GM18867 (cell line): ENCODE measurements around the gene FAM43B.

Source experiments
- ATAC-seq: cut with Tn5 transposase; IDR thresholded peaks from one replicate; pipeline ENCODE4 v1.9.1; 2021; ENCODE audit warnings: mild to moderate bottlenecking, moderate library complexity; ENCODE audit not compliant: unreplicated experiment

Gene FAM43B

GRCh38 chr1:20589331-20590278 is 37.2 kb downstream of the FAM43B start:
- no peak for ATAC-seq

- no peak for ATAC-seq
These were observed 38.0 kb downstream of the FAM43B start for GRCh38 chr1:20590306-20590777.

- no peak for ATAC-seq
These were observed 41.4 kb downstream of the FAM43B start for GRCh38 chr1:20593756-20594155.

GRCh38 chr1:20594746-20595145 is 42.4 kb downstream of the FAM43B start:
- no peak for ATAC-seq

- ATAC-seq = no peak
These were observed 43.7 kb downstream of the FAM43B start for GRCh38 chr1:20596106-20596505.

GRCh38 chr1:20597650-20598049 is 45.3 kb downstream of the FAM43B start:
- no peak for ATAC-seq

GRCh38 chr1:20600156-20600555 is 47.8 kb downstream of the FAM43B start:
- no peak for ATAC-seq

- no peak for ATAC-seq
These were observed 48.9 kb downstream of the FAM43B start for GRCh38 chr1:20601129-20601825.

GRCh38 chr1:20602851-20603450 is 50.6 kb downstream of the FAM43B start:
- ATAC-seq = no peak

- no peak for ATAC-seq
These were observed 51.4 kb downstream of the FAM43B start for GRCh38 chr1:20603504-20604464.
